Head of caudate nucleus (tissue), 42 donors: ENCODE measurements around the gene MORC1.

Source experiments
- DNase-seq, 42 donors: peaks; one replicate each; pipeline versions ENCODE4 v3.0.0 to v3.0.0-alpha.2; 2020 to 2021; ENCODE audit warnings: mixed read lengths in 7 of 42
- intact Hi-C: fragments of 100-400 bp; cut with DNase I; formaldehyde crosslinking; loops from one replicate; pipeline ENCODE4 v1.15.0; 2022

The MORC1 gene

GRCh38 chr3:109045271-109046040 is 72.5 kb downstream of the MORC1 start:
- peak in 7 of 42 donors; percentile 2 to 44 (median 9) for DNase-seq
- intact Hi-C loops: no loop called here

DNA sequence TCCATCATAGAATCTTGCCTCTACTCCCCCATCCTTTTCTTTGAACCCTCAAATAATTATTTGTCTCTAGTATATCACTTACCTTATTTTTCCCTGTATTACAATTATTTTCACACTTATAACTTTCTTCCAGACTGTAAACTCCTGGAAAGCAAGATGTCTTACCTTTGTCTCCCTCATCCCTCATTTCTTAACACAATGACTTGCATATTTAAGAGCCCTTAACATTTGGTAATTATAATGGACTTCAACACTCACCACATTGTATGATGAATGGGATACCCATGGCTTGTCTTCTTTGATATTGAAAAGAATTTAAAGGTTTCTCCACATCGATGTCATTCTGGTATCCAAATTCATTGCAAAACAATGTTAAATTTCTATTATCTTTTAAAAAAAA is 82.9 kb downstream of the MORC1 start:
- DNase-seq: no peak
- intact Hi-C loops: no loop called here

GRCh38 chr3:109033000-109033660 is 84.8 kb downstream of the MORC1 start:
- no peak for DNase-seq
- intact Hi-C loops: no loop called here

- no peak for DNase-seq
- intact Hi-C loops: no loop called here
These were observed 89.2 kb downstream of the MORC1 start for GRCh38 chr3:109028753-109029152.

DNA sequence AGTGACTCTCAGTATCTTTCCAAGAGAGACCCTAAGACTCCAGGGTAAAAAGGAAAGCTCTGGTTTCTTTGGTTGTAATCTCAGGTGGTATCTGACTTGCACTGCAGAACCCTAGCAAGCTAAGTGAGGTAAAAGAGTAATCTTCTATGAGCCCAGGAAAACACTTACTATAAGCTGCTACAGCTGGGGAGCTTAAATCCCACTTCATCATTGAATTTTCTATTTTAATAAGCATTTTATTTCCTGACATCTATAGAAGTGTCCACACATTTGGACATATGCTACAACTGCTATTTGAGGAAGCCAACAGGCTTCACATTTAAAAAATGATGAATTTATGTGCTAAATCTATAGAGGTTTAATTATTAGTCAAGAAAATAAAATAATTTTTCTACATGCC is 91.1 kb downstream of the MORC1 start:
- intact Hi-C loops: no loop called here
- no peak for DNase-seq

DNA sequence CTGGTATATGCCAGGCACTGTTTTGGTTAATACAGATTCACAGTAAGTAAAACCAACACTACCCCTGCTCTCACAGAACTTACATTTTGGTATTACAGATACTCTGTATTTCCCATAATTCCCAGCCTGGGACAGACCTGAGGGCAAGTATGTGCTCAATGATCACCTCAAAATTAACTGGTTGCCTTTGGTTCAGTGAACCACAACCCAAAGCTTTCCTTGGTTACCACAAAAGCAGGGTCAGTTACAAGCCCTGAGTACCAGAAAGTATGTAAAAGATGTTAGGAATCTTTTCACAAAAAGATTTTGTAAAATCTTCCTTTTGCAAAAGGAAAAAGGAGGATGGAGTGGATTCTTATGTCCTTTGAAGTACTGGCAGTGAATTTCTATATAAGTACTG is 92.0 kb downstream of the MORC1 start:
- intact Hi-C loops: no loop called here

DNA sequence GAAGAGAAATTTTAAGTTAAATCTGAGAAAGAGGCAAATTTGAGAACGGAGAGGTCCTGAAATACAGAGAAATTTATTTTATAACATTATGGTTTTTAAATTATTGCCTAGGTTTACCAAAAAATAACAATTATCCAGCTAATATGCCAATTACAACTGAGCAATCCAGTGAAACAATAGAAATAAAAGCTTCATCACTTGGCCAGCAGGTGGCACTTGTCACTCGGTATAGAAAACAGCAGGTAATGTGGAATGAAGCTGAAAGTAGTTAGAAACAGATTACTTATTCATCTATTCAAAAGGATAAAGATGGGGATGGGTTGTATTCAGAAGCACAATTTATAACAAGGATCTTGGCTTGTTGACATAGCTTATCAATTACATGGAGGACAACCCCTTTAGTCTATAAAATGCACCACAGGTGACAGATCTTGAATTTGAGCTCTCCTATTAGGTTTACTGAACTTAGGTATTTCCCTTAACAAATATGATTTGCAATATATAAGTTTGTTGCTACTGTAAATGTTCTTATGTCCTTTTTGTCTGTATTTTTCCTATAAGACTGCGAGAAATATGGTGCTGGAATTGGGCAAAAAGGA is 94.2 kb downstream of the MORC1 start:
- peak in 40 of 42 donors; percentile 7 to 81 (median 47) for DNase-seq
- intact Hi-C loops: no loop called here

More for the DNA sequence above, 92.0 kb downstream of the MORC1 start:
- DNase-seq: no peak

DNA sequence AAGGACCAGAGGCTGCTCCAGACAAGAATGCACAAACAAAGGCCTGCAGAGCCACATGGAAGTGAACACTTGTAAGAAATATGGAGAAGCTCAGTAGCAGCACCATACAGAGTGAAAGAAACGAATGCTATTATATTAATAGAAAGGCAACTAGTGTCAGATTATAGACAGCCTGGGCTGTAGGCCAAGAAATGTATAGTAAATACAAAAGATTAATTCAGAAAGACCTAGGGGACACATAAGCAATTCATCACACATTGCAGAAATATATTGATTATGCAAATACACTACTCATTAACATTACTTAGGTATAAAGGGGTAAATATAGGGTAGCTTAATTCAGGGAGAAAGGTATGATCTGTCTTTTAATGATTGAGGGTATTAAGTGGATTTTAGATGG is 94.8 kb downstream of the MORC1 start:
- intact Hi-C loops: no loop called here
- DNase-seq: no peak

- intact Hi-C loops: no loop called here
- DNase-seq: no peak
These were observed 96.4 kb downstream of the MORC1 start for GRCh38 chr3:109021556-109021955.

DNA sequence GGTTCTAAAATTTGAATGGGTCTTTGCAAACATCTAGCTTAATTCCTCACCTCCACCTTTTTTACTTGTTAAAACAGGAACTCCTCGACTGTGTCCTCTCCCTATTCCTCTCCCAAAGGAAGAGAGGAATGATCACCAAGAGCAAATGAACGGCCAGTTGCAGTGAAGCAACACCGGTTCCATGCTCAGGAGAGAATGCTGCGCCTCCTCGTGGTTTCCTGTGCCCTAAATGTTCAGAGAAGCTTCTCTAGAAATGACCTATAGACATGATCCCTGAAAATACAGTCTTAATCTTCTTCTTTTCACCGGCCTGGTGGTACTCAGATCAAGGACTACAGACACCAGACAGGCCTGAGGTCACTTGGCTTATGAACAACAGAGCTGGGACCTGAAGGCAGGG is 99.1 kb downstream of the MORC1 start:
- intact Hi-C loops: no loop called here
- no peak for DNase-seq

GRCh38 chr3:109005443-109005842 is 112.5 kb downstream of the MORC1 start:
- intact Hi-C loops: no loop called here
- no peak for DNase-seq

DNA sequence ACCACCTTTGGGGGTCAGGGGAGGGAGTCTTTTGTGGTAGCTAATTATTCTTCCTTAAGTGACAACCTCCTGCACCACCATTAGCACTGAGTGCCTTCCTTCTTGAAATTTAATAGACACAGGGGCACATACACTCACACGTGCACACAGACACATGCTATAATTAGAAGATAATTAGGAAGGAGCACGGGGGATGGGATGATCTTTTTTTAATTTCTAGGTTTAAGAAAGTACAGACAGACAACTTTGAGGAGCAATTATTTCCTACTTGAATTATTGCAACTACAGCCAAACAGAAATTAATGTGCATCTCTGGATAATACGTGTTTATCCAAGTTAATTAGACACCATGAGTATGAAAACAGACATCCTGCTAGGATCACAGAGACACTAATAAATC is 119.5 kb downstream of the MORC1 start:
- DNase-seq: no peak
- intact Hi-C loops: no loop called here

DNA sequence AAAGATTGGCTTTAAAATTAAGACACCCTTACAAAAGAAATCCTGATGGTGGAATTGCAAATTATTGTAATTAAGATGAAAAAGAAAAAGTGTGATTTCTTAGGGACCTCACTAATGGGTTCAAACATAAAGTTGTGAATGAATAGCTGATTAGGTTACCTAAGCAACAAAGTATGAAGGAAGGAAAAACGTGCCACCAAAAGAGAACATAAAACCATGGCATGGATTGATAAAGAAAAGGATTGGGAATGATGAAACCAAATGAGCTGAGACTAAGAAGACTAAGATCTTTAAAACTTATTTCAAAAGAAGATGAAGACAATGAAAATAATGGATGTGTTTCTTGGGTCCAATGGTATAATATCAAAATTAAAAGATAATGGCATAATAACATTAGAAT is 132.1 kb downstream of the MORC1 start:
- no peak for DNase-seq
- intact Hi-C loops: no loop called here

DNA sequence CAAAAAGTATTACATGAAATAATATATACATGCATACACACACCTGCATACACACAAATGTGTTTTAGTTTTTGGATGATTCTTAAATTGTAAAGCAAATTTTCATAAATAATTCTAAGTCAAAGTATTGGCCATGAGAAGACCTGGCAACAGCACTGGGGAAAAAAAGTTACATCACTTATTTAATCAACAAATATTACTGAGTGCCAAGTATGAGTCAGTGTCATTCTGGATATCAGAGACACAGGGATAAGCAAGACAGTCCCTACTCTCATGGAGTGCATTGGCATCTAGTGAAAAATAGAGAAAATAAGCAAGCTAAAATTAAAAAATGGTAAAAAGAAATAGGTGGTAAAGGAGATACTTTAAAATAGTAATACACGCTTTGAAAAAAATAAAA is 134.9 kb downstream of the MORC1 start:
- intact Hi-C loops: no loop called here
- DNase-seq: no peak

DNA sequence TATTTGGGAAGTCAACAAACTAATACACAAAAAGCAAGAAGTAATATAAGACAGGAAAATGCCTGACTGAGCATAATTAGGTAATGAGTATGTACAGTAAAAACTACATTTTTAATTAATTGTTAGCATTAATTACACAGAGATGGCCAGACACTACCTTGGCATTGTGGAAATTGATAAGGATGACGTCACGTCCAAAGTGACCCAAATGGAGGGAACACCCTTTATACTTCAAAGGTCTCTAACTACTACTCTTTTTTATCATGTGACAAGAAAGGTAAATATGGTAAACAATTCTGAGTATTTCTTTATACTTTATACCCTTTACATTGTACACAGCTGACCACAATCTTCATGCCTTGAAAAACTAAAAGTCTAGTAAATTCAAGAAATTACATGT is 141.9 kb downstream of the MORC1 start:
- DNase-seq: no peak
- intact Hi-C loops: no loop called here

DNA sequence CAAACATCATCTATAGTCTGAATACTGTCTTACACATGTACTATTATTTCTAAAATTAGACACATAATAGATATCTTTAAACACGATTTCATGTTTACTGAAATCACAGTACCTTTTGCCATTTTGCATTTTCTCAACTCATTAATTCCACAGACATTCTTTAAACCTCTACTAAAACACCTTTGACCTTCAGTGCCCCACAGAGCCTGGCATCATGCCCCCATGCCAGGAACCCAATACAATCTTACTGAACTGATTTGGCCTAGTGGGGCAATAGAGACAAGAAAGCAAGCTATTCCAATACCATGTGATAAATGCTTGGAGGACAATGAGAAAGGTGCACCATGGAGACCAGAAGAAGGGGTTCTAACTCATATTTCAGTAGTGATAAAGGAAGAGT is 144.9 kb downstream of the MORC1 start:
- no peak for DNase-seq
- intact Hi-C loops: no loop called here

- DNase-seq: no peak
- intact Hi-C loops: no loop called here
These were observed 145.5 kb downstream of the MORC1 start for GRCh38 chr3:108972482-108972881.

DNA sequence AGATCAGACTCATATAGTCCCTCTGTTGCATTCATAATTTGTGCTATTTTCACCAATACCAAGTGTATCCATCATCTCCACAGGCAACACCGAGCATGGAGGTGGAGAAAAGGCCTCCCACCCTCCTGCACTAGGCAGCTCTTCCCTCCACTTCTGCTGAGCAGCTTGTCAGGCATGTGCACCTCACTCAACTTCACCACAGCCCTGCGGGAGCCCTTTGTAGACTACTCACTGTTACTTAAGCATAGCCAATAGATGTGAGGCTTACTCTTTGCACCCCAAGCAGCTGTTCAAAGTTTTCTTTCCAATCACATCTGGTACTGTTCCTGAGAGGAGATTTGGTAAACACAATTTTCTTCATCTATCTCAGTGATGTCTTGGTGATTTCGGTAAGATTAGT is 147.4 kb downstream of the MORC1 start:
- DNase-seq: no peak

GRCh38 chr3:108966773-108967172 is 151.2 kb downstream of the MORC1 start:
- intact Hi-C loops: no loop called here
- no peak for DNase-seq

More for the DNA sequence above, 147.4 kb downstream of the MORC1 start:
- intact Hi-C loops: no loop called here

GRCh38 chr3:108959017-108959416 is 158.9 kb downstream of the MORC1 start:
- intact Hi-C loops: no loop called here
- peak in 4 of 42 donors; percentile 3 to 12 (median 7) for DNase-seq

DNA sequence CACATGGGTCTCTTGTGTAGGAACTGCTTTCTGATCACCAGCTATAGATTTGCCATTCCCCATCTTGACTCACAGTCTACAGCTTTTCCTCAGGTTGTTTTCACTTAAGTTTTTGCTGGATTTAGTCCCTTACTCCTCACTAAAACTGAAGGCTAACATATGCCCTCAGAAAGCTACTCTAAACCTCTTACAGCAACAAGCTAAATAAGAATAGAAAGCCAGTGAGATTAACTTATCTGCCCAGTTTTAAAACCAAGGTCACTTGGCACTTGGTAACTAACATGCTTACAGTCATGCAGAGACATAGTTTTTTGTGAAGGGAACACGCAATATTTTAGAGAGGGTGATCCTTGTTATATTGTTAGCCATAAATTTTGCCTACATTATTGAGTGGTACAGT is 164.2 kb downstream of the MORC1 start, which contains the start of gene GUCA1C:
Gene GUCA1C, minus strand, starts transcription at position 180 of the 400 bp plus-strand sequence. Its CDS starts 117 bp downstream, at position 63.
- no peak for DNase-seq
- intact Hi-C loops: no loop called here
